CD4-positive, alpha-beta T cell treated with Interleukin-2 at 100 ng/mL for 4 hours (primary cell): Measurements from ENCODE around the gene FARSA.
"Not testable (repeated sequence)": the region's sequence is repeated elsewhere in the genome, so short reads cannot be mapped to it uniquely, and the experiment has no call there.

ENCODE experiments used
- DNase-seq: peaks from one replicate; pipeline ENCODE4 v3.0.0-alpha.2; 2020; ENCODE audit warnings: low spot score

FARSA gene

DNA sequence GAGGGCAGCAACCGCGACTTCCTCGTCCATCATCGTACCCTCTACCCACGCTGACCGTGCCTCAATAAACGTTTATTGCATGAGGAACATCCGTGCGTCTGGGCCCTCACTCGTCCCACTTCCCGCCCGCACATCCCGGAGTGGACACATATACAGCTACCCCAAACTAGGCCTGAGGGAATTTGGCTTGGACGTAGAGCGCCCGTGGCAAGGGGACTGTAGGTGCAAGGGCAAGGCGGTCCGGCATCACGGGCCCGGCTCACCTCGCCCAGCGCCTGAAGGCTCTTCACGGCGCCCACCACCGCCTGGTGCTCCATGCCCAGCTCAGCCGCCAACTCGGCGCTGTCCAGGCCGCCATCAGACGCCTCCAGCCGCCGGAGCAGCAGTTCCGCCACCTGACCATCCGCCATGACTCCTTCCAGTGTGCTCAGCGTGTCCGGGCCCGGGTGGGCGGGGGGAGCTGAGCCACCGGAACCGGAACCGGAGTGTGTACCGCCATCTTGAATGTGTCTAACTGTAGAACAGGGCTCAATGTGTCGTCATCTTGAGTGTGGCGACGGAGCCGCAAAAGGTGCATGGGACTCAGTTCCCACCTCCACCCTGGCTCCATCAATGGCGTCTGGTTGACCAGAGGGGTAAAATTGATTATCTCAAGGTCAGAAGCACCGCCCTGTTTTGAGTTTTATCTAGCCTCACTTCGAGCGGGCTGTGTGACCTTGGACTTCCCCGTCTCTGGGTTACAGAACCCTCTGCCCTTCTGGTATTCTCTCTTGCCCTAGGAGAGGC lies at the start of gene FARSA:
Gene FARSA (minus strand): TSS at position 425 of the 786 bp plus-strand sequence. CDS start 15 bp downstream, at position 410.
- peak; percentile 90 for DNase-seq

DNA sequence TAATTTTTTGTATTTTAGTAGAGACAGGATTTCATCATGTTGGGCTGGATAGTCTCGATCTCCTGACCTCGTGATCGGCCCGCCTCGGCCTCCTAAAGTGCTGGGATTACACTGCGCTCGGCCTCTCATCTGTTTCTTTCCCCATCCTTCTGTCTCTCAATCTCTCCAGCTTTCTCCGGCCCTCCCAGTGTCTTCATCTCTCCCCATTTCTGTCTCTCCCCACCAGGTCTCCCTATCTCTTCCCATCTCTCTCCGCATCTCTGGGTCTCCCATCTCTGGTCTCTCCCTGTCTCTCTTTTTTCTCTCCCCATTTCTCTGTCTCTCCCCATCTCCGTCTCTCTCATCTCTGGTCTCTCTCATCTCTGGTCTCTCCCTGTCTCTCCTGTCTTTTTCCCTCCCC lies 49.6 kb upstream of the FARSA start:
- DNase-seq = no peak

DNA sequence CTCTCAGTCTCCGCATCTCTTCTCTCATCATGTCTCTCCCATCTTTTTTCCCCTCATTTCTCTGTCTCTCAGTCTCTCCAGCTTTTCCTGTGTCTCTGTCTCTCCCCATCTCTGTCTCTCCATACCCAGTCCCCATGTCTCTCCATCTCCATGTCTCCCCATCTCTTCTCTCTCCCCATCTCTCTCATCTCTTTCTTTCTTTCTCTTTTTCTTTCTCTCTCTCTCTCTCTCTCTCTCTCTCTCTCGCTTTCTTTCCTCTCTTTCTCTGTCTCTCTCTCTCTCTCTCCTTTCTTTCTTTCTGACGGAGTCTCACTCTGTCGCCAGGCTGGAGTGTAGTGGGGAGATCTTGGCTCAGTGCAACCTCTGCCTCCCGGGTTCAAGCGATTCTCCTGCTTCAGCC lies 49.1 kb upstream of the FARSA start:
- DNase-seq = no peak

DNA sequence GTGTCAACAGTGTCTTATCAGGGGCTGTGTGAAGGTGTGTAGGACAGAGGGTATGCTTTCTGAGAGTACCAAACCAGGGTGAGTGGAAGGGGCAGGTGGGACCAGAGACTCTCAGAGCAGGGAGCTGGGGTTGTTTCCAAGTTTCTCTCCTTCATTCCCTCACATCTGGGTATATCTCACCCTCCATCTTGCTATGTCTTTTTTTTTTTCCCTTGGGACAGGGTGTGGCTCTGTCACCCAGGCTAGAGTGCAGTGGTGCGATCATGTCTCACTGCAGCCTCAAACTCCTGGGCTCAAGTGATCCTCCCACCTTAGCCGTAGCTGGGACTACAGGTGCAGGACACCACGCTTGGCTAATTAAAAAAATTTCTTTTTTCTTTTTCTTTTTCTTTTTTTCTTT lies 46.5 kb upstream of the FARSA start:
- DNase-seq = no peak

DNA sequence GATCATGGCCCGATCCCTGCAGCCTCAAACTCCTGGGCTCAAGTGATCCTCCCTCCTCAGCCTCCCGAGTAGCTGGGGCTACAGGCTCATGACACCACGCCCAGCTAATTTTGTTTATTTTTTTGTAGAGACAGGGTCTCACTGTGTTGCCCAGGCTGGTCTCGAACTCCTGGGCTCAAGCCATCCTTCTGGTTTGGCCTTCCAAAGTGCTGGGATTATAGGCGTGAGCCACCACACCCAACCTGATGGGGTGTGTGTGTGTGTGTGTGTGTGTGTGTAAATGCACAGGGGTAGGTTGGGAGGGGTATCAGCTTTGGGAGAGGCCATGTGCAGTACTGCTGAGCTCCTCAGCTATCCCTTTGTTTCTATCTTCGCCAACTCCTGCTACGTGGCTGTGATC lies 42.6 kb upstream of the FARSA start:
- not testable (repeated sequence) for DNase-seq

DNA sequence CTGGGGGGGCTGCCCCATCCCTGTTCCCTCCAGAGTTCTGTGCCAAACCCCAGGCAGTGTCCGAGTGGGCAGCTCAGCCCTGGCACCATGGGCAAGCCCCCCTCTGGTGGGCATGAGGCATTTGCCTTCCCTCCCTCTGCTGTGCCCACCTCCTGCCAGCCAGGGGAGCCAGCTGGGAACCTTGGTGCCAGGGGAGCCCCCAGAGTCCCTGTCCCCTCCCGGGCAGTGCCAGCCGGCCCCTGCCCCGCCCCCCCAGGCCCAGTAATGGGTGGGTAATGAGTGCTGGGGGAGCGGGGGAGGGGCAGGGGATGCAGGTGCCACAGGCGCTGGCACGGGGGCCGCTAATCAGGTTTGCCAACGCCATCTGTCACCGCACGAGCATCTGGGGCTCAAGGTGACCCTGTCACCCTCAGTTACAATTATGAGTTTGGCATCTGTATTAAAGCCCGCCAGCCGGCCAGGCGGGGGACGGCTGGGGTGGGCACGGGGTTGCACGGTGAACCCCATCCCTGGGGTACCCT lies 41.8 kb upstream of the FARSA start:
- DNase-seq = no peak

DNA sequence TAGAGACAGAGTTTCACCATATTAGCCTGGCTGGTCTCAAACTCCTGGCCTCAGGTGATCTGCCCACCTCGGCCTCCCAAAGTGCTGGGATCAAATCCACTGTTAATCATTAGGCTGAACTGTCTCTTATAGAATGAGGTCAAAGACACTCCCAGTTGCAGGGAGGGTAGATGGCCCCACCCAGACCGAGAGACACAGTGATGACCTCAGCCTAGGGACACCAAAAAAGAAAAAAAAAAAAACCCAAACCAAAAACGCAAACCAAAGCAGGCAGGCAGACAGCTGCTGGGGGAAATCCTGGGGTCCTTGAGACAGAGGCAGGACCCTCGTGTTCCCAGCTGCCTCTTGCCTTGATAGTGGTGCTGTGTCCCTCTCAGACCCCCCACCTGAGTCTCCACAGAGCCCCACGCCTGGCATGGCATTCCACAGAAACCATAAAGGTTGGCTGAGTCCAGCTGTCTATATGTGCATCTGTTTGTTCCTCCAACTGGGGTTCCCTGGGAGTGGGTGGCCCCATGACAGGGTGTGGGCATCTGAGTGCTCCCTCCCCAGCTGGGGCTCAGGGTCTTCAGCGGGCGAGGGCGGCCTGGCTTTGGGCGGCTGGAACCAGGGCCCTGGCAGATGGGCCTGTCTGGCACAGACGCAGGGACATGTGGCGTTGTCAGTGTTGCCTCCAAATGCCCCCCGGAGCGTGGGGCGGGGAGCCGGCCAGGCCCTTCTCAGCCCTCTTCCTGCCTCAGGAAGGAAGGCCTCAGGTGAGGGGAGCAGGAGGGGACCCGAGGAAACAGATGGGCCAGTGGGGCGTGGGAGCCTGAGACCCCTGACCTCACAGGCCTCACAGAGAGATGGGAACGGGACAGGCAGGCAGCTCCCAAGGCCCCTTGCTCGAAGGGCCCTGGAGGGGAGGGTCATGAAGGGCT lies 41.0 kb upstream of the FARSA start:
- DNase-seq = no peak

DNA sequence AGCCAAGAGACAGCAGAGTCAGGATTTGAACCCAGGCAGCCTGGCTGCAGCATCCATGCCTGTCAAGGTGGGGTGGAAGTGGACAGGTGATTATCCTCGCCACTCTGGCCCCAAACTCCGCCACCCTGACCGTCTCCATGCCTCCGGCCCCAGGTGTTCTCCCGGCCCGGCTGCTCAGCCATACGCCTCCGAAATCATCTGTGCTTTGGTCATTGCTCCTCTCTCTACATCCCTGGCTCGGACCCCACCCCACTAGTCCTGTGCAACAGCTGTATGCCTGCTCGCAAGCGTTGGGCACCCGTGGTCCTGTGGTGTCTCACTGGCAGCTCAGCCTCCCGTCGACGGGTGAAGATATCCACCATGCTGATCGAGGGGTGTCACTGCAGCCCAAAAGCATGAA lies 39.7 kb upstream of the FARSA start:
- no peak for DNase-seq

DNA sequence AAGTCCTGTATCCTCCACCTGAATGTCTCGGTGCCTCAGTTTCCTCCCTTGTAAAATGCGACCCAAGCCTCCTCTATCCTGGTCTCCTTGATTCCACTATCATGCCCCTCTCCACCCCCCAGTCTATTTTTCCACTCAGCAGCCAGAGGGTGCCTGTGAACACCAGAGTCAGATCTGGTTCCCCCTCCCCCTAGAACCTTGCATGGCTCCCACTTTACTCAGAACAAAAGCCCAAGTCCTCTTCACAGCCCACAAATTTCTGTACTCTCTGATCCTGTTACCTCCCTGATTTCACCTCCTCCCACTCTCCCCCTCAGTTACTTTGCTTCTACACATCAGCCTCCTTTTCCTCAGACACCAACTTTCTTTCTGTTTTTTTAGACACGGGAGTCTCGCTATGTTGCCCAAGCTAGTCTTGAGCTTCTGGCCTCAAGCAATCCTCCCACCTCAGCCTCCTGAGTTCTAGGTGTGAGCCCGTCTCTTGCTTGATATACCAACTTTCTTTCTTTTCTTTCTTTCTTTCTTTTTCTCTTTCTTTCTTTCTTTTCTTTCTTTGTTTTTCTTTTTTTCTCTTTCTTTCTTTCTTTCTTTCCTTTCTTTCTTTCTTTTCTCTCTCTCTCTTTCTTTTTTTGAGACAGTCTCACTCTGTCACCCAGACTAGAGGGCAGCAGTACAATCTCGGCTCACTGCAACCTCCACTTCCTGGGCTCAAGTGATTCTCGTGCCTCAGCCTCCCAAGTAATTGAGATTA lies 36.7 kb upstream of the FARSA start:
- DNase-seq = no peak

DNA sequence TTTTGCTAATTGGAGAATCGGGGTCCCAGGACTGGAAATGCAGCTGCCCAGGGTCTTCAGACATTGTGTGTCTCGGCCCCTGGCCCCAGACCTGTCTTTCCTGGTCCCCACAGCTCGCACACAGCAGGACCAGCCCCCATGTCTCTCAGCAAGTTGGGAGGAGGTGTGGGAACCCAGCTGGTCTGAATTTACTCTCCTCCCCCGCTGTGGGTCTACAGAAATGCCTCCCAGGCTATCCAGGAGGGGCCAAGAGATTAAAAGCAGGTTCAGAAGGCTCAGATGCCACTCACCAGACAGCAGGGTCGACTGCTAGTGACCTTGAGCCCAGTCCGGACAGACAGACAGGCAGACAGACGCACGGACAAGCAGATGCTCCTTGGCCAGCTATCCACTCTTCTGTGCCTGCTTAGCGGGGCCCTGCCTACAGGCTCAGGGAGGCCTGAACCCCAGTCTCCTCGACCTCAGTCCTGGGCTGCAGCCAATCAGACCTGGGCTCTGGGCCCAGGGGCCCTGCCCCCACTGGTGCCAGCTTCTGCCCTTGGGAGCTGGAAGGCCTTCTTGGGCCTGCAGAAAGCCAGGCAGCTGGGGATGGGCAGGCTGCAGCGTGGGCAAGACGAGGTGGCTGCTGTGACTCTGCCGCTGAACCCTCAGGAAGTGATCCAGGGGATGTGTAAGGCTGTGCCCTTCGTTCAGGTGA lies 35.9 kb upstream of the FARSA start, which contains the start of gene DAND5:
Gene DAND5 (plus strand): TSS at position 285 of the 697 bp plus-strand sequence. CDS start 85 bp downstream, at position 370.
- no peak for DNase-seq

DNA sequence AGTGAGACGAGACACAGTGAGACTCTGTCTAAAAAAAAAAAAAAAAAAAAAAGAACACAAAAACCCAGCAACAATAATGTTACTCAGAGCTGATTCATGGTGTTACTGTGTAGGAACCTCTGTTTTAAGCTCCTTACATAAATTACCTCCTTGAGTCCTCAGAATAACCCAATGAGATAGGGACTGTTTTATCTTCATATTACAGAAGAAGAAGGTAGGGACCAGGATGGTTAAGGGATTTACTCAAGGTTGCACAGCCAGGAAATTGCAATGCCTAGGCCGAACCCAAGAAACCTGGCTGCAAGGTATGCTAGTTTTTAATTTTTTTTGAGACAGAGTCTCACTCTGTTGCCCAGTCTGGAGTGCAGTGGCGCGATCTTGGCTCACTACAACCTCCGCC lies 34.4 kb upstream of the FARSA start:
- DNase-seq = no peak

DNA sequence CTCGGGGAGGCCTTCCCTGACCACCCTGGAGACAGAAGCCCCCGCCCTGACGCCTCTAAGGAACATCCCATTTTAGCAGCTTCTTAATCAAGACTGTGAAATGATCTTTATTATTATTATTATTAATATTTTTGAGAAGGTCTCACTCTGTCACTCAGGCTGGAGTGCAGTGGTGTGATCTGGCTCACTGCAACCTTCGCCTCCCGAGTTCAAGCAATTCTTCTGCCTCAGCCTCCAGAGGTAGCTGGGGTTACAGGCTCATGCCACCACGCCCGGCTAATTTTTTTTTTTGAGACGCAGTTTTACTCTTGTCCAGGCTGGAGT lies 32.3 kb upstream of the FARSA start:
- DNase-seq = no peak

DNA sequence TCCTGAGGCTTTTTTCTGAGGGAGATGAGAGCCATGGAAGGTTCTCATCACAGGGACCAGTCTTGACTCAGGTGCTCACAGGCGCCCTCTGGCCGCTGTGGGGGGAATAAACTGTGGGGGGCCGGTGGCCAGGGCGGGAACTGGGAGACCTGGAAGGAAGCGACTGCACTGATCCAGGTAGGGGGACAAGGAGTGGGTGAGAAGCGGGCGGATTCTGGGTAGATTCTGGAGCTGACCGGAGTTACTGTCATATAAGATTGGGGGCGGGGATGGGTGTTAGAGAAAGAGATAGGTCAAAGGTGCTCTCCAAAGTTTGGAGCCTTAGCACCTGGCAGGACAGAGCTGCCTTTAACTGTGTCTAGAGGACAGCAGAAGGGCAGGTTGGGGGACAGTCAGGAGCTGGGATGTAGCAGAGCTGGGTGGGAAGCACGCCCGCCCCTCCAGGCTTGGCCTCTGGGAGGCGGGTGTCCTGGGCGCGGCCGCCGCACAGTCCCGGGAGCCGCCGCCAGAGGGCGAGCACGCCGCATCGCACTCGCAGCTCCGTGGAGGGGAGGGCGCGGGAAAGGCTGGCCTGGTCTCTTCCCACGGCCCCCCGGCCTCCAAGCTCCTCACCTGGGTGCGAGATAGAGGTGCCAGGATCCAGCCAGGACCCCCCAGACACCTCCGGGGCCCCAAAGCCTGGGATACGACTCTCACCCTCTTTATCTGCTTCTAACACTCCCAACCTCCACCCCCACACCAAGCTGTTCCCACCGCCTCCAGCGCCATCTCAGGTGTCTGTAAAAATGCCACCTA lies 31.7 kb upstream of the FARSA start:
- peak; percentile 84 for DNase-seq

DNA sequence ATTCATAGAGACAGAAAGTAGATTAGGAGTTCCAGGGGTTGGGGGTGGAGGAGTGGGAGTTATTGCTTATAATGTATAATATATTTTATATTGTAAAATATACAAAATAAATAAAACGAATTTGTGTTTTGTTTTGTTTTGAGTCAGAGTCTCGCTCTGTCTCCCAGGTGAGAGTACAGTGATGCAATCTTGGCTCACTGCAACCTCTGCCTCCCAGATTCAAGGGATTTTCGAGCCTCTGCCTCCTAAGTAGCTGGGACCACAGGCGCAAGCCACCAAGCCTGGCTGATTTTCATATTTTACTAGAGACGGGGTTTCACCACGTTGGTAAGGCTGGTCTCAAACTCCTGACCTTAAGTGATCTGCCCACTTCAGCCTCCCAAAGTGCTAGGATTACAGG lies 26.0 kb upstream of the FARSA start:
- no peak for DNase-seq

DNA sequence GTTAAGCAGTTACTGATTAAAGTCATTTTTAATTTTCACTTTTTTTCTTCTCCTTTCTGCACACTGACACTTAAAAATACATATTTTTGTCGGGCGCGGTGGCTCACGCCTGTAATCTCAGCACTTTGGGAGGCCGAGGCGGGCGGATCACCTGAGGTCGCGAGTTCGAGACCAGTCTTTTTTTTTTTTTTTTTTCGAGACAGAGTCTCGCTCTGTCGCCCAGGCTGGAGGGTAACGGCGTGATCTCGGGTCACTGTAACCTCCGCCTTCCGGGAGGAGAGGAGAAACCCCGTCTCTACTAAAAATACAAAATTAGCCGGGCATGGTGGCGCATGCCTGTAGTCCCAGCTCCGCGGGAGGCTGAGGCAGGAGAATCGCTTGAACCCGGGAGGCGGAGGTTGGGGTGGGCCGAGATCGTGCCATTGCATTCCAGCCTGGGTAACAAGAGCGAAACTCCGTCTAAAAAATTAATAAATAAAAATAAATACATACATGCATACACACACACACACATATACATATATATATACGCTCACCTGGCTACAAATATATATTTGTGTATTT lies 24.0 kb upstream of the FARSA start:
- DNase-seq = not testable (repeated sequence)

DNA sequence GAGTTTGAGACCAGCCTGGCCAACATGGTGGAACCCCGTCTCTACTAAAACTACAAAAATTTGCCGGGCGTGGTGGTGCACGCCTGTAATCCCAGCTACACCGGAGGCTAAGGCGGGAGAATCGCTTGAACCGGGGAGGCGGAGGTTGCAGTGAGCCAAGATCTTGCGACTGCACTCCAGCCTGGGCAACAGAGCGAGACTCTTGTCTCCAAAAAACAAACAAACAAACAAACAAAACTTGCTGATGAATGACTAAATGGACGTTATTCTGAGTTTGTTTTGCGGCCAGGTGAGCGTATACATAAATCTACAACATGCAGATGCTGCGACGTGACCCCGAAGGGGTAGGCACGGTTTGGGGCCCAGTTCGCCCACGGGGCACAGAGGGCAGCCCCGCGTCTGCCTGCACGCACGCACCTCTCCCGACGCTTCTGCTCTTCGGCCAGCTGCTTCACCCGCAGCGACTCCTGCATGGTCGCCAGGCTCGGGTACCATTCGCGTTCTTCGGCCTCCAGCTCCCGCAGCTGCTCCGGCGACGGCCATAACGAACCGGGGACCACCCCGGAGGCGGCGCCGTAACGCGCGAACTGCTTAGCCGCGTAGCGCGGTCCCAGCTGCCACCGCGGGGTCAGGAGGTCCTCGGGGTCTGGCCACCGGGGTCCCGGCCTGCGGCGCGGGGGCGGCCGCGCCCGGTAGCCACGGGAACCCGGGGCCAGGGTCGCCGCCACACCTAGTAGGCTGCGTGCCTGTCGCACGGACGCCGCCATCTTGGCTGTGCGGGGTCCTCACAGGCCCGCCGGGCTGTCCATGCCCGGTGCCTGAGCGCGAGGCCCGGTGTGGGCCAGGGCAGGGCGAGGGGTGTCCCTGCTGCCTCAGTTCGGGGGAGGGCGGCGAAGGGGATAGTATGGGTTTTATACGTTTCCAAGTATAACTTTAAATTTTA lies 23.2 kb upstream of the FARSA start, which contains the start of gene GADD45GIP1:
Gene GADD45GIP1 (minus strand): TSS at position 778 of the 943 bp plus-strand sequence. CDS start 11 bp downstream, at position 767.
- DNase-seq = peak; percentile 83

DNA sequence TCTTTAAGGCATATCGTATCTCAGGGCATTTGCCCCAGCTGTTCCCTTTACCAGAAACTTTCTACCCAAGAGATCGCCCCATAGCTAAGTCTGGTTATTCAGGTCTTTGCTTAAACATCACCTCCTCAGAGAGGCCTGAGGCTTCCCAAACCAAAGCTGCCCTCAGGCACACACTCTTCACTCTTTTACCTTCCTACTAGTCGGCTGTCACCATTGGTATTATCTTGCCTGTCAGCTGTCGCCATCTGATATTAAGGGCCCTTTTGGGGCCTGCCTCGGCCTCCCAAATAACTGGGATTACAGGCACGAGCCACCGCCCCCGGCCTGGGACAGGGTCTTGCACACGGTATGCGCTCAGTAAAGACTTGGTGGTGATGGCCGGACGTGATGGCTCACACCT lies 22.5 kb upstream of the FARSA start:
- DNase-seq = no peak

DNA sequence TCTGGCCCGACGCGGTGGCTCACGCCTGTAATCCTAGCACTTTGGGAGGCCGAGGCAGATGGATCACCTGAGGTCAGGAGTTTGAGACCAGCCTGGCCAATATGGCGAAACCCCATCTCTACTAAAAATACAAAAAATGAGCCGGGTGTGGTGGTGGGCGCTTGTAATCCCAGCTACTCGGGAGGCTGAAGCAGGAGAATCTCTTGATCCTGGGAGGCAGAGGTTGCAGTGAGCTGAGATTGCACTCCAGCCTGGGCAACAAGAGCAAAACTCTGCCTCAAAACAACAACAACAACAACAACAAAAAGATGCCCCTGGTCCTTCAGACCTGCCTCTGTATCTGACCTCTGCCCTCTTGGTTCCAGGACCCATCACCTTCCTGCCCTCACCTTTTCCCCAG lies 22.1 kb upstream of the FARSA start:
- DNase-seq = not testable (repeated sequence)

DNA sequence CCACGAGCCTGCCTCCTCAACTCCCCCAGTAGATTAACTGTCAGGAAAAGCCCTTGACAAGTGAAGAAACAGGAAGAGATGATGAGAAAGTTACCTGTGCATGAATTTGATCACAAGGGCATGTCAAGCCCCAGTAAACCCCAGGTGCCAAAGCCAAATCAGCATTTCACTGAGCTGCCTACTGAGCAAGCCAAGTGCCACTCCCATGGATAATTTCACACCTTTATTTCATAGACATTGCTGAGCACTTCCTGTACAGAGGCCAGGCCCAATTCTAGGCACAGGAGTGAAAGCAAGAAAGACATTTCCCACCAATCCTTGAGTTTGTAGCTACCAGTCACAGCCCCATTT lies 21.1 kb upstream of the FARSA start:
- DNase-seq = no peak
